ENCODE measurements around the gene LRRC75A.
"Not testable (repeated sequence)": the region's sequence is repeated elsewhere in the genome, so short reads cannot be mapped to it uniquely, and the experiment has no call there.

GRCh38 chr17:16525556-16525955 lies 33.6 kb upstream of the LRRC75A start:
- not testable (repeated sequence) for TF ChIP-seq CTCF, POLR2AphosphoS5 (IDR thresholded peaks at IDR 0.05)

Data from prostate gland (tissue), 2 donors.